ENCODE data around the gene SIX4.
"Not testable (repeated sequence)": the region's sequence is repeated elsewhere in the genome, so short reads cannot be mapped to it uniquely, and the experiment has no call there.

The SIX4 gene

DNA sequence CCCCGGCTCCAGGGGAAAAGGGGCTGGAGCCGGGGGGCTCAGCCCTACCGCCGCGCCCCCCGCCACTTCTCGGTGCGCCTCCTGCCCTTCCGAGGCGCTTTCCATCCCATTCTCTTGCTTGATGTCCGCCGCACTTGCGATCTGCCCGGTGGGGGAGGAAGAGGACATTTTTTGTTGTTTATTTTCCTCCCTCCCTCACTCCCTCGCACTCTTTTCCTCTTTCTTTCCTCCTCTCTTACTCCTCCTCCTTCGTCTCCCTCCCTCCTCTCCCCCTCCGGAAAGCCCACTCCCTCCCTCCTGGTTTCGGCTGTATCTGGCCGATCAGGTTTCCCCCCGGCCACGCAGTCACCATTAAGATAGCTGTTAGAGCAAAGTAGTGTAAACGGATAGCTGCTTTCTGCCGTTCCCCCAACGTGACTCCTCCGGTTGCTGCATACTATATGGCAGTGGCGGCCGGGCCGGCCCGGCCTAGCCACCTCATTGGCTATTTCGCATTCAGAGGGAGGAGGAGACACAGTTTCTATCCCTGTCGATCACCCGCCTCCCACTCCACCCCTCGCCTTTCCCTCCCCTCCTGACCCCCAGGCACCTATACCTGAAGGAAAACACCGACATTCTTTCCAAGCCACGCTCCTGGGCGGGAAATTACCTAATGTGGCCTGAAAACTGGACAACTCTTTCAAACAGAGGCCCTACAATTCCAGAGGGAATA is at the start of gene SIX4:
SIX4 (minus strand) TSS at position 445 of the 712 bp plus-strand sequence; CDS start at position 168, 277 bp downstream.
- DNase-seq (ENCODE audit: low spot score), result no peak

DNA sequence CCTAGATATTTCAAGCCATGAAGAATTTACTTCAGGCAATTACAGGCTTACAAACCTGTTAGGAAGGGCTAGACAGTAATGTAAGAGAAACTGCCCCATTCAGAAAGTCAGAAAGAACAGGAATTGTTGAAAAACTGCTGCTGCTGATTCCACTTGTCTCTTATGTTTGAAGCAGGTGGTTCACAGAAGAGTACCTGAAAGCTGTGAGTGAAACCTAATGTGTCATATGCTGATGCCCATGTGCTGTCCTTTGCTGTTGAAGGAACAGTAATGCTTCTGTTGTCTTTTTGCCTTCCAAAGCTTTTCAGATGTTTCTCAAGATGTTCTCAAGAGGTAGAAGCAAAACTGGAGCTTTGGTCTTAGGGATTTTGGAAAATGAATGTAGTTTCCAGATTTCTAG is 49.4 kb upstream of the SIX4 start:
- DNase-seq (ENCODE audit: low spot score), result no peak

DNA sequence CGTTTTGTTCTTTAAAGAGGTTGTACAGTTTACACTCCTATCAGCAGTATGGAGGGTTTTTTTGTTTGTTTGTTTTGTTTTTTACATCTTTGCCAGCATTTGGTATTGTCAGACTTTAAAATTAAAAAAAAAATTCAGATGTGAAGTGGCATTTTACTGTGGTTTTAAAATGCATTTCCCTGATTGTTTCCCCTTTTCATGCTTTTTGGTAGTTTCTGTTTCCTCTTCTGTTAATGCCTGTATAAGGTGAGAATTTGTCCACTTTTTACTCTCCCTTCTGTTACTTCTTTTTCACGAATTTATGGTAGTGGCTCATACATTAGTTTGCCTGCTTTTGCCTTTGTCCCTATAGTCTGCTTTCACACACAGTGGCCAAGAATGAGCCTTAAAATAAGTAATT is 47.0 kb upstream of the SIX4 start:
- DNase-seq (ENCODE audit: low spot score), result no peak

DNA sequence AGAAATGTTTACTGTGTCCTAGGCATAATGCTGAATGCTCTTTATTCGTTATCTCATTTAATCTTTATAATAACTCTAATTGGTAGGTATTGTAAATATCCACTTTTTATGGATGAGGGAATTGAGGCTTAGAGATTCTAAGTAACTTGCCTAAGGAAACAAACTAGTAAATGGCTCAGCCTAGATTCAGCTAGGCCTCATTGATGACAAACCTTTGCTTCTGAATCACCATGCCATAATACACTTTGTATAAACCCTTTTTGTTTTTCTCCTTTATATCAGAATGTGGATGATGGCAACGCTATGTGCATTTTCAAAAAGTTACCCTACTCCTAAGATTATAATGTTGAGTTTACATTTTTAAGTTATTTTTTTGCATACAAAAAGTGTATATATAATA is 44.5 kb upstream of the SIX4 start:
- DNase-seq (ENCODE audit: low spot score), result no peak

DNA sequence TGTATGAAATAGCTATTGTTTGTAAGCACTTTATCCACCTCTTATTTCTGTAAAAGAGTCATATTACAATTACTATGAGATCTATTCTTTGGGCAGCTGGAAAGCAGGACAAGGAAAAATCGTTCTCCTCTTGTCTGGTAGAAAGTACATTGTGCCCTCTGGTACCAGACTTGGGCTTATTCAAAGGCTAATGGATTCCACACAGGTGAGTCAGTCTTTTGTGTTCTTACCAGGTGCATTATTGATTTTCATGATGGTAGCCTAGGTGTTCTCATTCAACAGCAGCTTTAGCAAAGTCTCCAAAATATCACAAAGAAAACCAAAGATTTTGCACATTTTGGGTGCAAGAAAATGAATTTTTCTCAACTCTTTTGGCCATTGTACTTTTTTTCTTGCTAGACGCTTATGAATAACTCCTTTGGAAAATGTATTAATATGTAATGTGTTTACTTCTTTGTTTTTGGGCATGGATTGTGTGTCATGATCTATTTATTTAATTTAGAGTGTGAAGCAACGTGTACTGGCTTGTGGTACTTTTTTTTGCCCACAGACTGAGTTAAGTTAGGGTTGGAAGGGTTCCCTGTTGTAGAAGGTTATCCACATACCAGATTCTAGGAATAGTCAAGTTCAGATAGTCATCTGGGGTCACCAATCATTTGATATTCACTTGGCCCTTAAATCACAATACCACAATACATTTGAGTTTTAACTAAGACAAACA is 36.7 kb upstream of the SIX4 start:
- no peak for DNase-seq (ENCODE audit: low spot score)

DNA sequence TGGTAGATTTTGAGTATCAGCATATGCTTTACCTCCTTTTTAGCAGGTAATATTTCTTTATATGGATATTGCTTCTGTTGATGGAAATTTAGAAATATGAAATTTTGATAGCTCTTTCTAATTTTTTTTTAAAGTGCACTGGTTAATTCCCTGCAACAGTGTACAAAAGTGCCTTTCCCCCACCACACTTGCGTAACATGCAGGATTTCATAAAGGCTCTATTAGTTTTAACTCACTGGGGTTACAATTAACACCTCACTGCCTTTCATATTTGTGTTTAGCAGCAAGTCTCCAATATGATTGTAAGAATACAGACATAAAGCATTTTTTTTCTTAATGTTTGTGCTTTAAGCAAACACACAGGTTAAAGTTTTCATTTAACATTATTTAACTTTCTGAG is 36.1 kb upstream of the SIX4 start:
- no peak for DNase-seq (ENCODE audit: low spot score)

DNA sequence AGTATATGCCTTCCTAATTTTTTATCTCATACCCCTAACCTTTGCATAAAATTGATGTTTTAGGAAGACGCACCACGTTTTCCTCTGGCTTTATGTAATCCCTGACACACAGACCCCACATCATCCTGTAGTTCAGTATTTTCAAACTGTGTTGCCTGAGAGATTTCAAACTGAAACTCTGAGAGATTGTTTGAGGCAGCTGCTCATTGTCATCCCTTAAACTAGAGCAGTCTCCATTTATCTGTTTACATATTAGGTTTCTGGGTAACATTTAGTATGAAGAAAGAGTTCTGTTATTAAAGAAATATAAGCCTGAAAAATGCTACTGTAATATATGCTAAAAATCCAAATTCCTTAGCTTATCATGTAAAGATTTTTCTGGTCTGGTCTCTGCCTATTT is 34.7 kb upstream of the SIX4 start:
- no peak for DNase-seq (ENCODE audit: low spot score)

DNA sequence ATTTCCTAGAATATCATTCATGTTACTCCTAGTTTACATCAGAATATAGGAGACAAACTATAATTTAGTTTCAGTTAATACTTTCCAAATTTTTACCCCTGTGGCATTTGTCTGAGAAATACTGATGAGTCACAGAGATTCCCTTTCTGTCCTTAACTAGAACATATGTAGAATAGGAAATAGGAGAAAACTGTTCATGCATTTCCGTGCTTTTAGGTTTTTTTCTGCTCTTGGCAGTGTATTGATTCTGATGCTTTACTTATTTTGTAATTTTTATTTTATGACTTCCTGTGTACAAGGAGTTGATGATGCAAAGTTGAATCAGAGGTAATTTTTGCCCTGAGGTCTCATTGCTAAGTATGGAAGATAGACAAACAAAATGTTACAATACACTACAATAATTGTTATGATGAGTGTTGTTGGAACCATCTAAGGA is 33.4 kb upstream of the SIX4 start:
- DNase-seq (ENCODE audit: low spot score), result no peak

DNA sequence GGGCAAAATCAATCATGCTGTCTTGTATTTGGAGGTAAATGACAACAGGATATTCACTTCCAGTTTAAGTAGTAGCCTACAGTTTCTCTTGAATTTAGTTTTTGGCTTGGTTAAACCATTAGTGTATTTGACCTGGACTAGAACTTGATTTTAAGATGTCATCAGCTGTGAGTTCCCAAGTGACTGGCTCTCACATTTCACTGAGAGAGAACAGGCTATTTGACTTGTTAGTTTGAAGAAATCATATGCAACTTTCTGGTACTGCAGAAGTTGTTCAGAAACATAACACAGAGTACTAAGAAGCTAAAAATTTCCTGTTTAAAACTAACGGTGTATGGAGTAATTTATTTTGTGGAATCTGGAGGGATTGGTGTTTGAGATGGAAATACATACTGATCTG is 32.7 kb upstream of the SIX4 start:
- no peak for DNase-seq (ENCODE audit: low spot score)

DNA sequence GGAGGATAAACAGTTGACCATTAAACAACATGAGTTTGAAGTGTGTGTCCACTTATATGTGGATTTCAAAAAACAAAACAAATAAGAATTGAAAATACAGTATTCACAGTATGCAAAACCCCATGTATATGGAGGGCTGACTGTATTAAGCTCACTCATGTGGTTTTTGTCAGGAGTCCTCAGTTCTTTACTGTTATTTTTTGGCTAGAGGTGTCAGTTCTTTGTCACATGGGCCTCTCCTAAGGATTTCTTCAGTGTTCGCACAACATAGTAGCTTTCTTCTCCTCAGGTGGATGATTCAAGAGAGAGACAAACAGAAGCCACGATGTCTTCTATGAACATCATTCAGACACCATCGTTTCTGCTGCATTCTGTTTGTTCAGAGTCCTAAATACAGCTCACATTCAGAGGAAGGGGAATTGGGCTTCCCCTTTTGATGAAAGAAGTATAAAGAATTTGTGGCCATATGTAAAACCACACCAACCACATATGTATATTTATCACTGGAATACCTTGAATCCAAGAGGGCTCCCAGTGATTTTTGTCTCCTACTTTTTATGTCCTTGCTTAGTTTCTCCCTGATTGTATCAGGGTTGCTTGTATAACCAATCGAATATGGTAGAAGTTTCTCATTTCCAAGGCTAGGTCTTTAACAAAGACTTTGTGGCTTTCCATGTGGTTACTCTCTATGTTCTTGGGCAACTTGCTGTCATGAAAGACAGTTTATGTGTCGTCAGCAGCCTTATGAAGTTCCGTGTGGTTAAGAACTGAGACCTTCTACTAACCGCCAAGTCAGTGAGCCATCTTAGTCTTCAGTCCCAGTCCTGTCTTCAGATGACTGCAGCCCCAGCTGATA is 29.3 kb upstream of the SIX4 start:
- peak; percentile 60 for DNase-seq (ENCODE audit: low spot score)

DNA sequence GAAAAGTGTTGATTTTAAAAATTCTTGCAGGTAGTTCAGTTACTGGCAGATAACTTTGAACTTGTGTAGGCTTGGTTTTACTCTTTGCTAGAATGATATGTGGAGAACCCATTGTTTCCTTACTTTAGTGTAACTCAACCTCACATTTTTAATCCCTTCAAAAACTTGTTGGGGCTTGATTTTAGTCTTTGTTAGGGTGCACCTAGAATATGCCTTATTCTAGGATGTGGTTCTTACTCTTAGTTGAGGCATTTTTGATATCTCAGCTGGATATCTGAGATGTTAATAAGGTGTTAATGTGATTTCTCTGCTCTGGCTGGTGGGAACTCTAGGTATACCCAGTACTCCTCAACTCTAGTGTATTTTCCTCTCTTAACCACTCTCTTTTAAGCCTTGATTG is 20.4 kb upstream of the SIX4 start:
- no peak for DNase-seq (ENCODE audit: low spot score)

DNA sequence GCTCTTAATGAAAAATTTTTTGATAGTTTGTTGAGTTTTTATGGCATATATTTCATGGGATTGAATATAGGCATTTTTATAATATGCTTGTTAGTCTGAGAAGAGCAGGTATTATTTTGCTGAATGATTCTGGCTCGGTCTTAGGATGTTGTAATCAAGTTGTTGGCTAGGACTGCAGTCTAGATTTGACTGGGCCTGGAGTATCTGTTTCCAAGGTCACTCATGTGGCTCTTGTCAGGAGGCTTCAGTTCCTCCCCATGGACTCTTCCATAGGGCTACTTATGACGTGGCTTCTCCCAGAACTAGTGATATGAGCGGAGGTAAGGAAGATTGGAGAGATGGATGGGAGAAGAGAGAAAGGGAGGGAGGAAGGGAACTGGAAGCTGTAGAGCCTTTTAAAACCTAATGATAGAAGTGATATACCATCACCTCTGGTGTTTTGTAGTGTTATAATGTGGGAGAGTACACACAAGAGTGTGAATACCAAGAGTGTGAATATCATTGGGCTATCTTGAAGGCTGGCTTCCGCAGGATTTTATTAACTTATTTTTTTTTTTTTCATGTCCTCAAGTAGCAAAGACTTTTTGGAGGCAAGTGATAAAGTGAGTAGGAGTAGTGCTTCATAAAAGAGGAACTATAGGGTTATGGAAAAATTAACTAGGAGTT is 14.8 kb upstream of the SIX4 start:
- no peak for DNase-seq (ENCODE audit: low spot score)

DNA sequence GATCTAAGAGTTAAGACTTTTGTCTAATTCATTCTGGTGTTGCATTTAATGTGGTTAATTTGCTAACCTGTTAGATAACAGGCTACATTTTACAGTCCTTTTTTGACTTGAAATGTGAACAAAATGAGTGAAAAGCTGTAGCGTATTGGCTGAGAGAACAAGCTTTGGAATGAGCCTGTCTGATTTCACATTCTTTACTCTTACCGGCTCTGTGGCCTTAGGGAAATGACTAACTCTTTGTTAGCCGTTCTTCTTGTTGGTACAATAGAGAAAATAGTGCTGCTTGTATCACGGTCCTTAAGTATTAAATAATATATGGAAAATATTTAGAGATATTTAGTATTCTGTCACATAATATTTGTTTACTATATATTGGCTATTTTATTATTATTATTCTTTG is 12.3 kb upstream of the SIX4 start:
- no peak for DNase-seq (ENCODE audit: low spot score)

DNA sequence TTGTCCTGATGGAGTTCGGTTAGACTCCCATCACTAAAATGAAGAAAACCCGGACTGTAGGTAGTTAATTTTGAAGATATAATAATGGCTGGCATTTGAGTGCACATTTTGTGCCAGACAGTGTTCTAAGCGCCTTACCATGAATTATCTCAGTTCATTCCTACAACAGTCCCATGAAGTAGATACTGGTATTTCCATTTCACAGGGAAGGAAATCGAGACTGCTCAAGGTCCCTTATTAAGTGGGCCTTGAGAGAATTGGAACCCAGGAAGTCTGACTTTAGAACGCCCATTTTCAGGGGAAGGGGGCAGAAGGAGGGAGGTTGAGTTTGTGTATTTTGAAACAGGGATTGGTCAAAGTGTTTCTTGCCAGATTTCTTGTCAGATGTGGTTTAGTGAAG is 11.3 kb upstream of the SIX4 start:
- peak; percentile 20 for DNase-seq (ENCODE audit: low spot score)

DNA sequence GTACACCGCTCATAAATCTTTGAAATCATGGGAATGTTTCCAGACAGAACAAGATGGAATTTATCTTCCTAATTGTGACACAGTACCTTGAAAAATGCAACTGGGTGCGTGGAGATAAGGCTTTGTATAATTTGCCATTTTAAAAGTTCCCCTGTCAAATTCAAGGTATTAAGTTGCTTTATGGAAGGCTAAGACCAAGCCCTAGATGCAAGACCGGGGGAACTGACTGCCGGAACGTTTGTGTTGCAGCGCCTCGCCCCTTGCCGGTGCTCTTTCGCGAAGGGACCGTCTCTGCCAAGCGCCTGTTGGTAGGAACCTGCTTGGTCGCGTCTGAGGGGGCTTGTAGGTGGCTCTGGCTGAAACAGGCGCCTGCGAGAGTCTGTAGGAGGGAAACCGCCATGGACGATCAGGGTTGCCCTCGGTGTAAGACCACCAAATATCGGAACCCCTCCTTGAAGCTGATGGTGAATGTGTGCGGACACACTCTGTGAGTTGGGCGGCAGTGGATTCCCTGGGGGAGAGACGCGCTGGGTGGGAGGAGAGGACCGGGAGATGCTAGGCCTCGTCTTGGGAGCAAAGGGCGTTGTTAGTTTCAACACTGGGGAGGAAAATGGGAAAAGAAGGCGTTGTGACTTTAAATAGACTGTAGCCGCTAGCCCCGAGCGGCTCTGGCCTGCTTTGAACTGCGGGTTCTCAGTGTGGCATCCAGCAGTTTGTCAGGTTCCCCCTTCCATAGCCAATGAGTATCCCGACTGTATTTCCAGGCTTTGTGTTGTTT is 10.5 kb upstream of the SIX4 start, which contains the start of gene MNAT1:
MNAT1 (plus strand) TSS at position 297 of the 778 bp plus-strand sequence; CDS start at position 399, 102 bp downstream.
- DNase-seq (ENCODE audit: low spot score), result peak; percentile 76

DNA sequence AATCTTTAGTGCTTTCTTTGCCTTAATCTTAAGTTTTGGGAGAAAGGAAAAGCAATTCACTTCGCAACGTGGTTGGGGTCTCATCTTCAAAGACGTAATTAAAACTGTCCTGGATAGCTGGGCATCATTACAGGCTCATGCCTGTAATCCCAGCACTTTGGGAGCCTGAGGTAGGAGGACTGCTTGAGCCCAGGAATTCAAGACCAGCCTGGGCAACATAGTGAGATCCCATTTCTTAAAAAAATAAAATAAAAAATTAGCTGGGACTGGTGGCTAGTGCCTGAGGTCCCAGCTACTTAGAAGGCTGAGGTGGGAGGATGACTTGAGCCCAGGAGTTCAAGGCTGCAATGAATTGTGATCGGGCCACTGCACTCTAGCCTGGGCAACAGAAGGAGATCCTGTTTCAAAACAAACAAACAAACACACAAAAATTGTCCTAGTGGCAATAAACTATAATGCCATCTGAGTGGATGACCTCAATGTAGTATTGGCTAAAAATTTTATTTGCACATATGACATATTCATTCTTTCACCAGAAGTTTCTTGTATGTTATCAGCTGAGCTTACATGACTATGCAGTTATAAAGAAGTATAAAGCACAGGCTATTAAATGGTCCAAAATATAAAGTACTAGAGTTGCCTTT is 8.8 kb upstream of the SIX4 start:
- DNase-seq (ENCODE audit: low spot score), result no peak

DNA sequence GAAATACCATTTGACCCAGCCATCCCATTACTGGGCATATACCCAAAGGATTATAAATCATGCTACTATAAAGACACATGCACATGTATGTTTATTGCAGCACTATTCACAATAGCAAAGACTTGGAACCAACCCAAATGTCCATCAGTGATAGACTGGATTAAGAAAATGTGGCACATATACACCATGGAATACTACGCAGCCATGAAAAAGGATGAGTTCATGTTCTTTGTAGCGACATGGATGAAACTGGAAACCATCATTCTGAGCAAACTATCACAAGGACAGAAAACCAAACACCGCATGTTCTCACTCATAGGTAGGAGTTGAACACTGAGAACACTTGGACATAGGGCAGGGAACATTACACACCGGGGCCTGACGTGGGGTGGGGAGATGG is 7.1 kb upstream of the SIX4 start:
- not testable (repeated sequence) for DNase-seq (ENCODE audit: low spot score)

DNA sequence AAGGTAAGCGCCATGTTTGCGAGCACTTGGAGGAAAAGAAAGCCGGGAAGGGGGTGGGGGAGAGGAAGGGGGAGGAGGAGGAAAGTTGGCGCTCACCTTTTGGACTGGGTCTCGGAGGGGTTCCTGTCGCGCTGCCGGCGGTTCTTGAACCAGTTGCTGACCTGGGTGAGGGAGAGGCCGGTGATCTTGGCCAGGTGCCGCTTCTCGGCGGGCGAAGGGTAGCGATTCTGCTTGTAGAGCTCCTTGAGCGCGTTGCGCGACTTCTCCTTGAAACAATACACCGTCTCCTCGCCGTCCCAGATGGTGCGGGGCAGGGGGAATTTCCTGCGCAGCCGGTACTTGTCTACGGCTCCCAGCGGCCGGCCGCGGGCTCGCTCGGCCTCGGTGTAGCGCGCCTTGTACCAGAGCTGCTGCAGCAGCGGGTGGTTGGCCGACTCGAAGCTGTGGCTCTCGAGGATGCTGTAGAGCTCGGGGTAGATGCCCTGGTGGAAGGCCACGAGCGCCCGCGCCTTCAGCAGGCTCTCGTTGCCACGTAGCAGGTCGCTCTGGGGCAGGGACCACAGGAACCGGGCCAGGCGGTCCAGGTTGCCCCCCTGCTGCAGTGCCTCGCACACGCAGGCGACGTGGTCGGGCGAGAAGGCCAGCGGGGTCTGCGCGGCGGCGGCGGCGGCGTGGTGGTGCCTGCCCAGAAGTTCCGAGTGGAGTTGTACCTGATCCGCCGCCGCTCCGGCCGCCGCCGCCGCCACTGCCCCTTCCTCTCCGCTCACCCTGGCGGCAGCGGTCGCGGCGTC is 840 bp downstream of the SIX4 start:
- no peak for DNase-seq (ENCODE audit: low spot score)

DNA sequence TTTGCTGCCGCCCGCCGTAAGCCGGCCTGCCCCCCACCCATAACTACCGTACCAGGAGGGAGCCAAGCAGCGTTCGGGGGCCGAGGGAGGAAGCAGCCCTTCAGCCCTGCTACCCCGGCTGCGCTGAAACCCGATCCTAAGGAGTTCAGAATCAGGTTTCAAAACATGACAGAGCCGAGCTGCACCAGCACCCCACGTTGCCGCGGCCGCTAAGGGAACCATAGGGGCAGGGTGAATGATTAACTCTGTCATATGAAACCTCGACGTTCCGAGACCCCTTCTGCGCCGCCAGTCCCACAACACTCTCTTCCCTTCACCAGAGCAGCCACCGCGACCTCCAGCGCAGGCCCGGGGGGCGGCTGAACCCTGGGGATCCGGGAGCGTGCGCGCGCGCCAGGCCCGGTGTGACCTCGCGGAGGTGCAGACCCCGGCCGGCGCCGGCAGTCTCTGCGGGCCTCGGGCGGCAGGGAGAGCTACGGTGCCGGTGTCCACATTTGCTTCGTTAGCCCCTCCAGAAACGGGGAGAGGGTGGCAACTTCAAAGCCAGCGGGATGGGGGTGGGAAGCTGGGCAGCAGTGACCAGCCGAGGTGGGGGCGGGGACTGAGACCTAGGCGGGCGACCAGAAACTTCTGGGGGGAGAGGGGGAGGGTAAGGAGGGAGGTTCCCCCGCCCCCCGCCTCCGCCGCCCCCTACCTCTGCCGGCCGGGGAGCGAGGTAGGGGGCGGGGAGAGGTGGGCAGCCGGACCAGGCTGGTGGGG is 1.6 kb downstream of the SIX4 start:
- DNase-seq (ENCODE audit: low spot score), result peak; percentile 39

DNA sequence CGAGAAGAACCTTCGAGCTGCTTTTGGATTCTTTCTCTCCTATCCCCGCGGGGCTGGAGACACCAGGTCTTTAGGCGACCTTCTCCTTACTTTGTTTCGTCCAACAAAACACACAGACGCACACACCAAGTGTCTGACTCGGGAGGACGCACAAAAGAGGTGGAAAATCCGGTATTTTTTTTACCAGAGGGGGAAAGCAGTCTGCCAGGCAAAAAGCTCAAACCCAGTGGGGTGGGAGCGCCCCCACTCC is 2.1 kb downstream of the SIX4 start:
- no peak for DNase-seq (ENCODE audit: low spot score)

All from NAMALWA (cell line).